HepG2 (cell line): ENCODE results near the gene NEURL3. TPM values are rescaled to one million over a fixed set of nuclear protein-coding genes. Genes with fewer than 3 reads are reported as not detected.

Experiments
- AGO2 ChIP-seq: fragments of 200-400 bp; formaldehyde crosslinking; optimal IDR thresholded peaks from 2 replicates; pipeline ENCODE3; 2017; ENCODE audit warnings: mild to moderate bottlenecking, low read depth, low read length, moderate library complexity
- AHR ChIP-seq: IDR thresholded peaks from 2 replicates; pipeline ENCODE4 v1.6.1; 2018; ENCODE audit warnings: missing genetic modification reagents, missing compliant biosample characterization
- BCL3 ChIP-seq: sonication (generic); formaldehyde crosslinking; IDR thresholded peaks from 2 replicates; pipeline ENCODE4 v1.5.1; 2020; ENCODE audit warnings: mild to moderate bottlenecking, missing genetic modification reagents, moderate library complexity
- BRD4 ChIP-seq: sonication (generic); formaldehyde crosslinking; IDR thresholded peaks from 2 replicates; pipeline ENCODE4 v1.4.0; 2020; ENCODE audit warnings: missing genetic modification reagents
- FUBP1 ChIP-seq: sonication (generic); formaldehyde crosslinking; IDR thresholded peaks from 2 replicates; pipeline ENCODE4 v1.5.1; 2020; ENCODE audit warnings: missing genetic modification reagents, mild to moderate bottlenecking, borderline replicate concordance
- GABPB1 ChIP-seq: IDR thresholded peaks from 2 replicates; pipeline ENCODE4 v1.6.1; 2016; ENCODE audit warnings: mild to moderate bottlenecking, missing genetic modification reagents, moderate library complexity, missing compliant biosample characterization
- GPN1 ChIP-seq: sonication (generic); formaldehyde crosslinking; IDR thresholded peaks from 2 replicates; pipeline ENCODE4 v1.5.1; 2020; ENCODE audit warnings: missing genetic modification reagents, borderline replicate concordance
- IKZF1 ChIP-seq: fragments of 450-650 bp; IDR thresholded peaks from 2 replicates; pipeline ENCODE4 v1.7.1; 2016
- IRF2 ChIP-seq: IDR thresholded peaks from 2 replicates; pipeline ENCODE4 v1.6.1; 2018; ENCODE audit warnings: missing genetic modification reagents, missing compliant biosample characterization
- JUN ChIP-seq: sonication (generic); formaldehyde crosslinking; IDR thresholded peaks from 2 replicates; pipeline ENCODE4 v1.4.0; 2020; ENCODE audit warnings: mild to moderate bottlenecking, missing genetic modification reagents
- MTA1 ChIP-seq: sonication (generic); formaldehyde crosslinking; IDR thresholded peaks from 2 replicates; pipeline ENCODE4 v1.4.0; 2020; ENCODE audit warnings: missing genetic modification reagents, mild to moderate bottlenecking, borderline replicate concordance
- PBX2 ChIP-seq: IDR thresholded peaks from 2 replicates; pipeline ENCODE4 v1.6.1; 2016; ENCODE audit warnings: control low read depth
- PCBP2 ChIP-seq: fragments of 200-400 bp; formaldehyde crosslinking; optimal IDR thresholded peaks from 2 replicates; pipeline ENCODE3; 2018; ENCODE audit warnings: low read length, low read depth; ENCODE audit not compliant: poor library complexity, severe bottlenecking
- RARG ChIP-seq: sonication (generic); formaldehyde crosslinking; IDR thresholded peaks from 2 replicates; pipeline ENCODE4 v1.4.0; 2020; ENCODE audit warnings: low read depth, mild to moderate bottlenecking, missing genetic modification reagents
- RCOR2 ChIP-seq: IDR thresholded peaks from 2 replicates; pipeline ENCODE4 v1.6.1; 2016; ENCODE audit warnings: missing biosample characterization, missing genetic modification reagents
- RXRA ChIP-seq: sonication (generic); formaldehyde crosslinking; IDR thresholded peaks from 2 replicates; pipeline ENCODE4 v1.5.1; 2020; ENCODE audit warnings: missing genetic modification reagents
- ZBTB1 ChIP-seq: sonication (generic); formaldehyde crosslinking; IDR thresholded peaks from 2 replicates; pipeline ENCODE4 v1.4.0; 2020; ENCODE audit warnings: missing genetic modification reagents, borderline replicate concordance
- ZBTB37 ChIP-seq: sonication (generic); formaldehyde crosslinking; IDR thresholded peaks from 2 replicates; pipeline ENCODE4 v1.4.0; 2020; ENCODE audit warnings: mild to moderate bottlenecking, missing genetic modification reagents
- ZC3H13 ChIP-seq: sonication (generic); formaldehyde crosslinking; IDR thresholded peaks from 2 replicates; pipeline ENCODE4 v1.8.1; 2023; ENCODE audit warnings: mild to moderate bottlenecking, missing genetic modification reagents, moderate library complexity
- ZNF12 ChIP-seq: sonication (generic); formaldehyde crosslinking; IDR thresholded peaks from 2 replicates; pipeline ENCODE4 v1.5.0; 2020; ENCODE audit warnings: missing genetic modification reagents
- ZNF329 ChIP-seq: sonication (generic); formaldehyde crosslinking; IDR thresholded peaks from 2 replicates; pipeline ENCODE4 v1.9.0; 2021; ENCODE audit warnings: low read depth, mild to moderate bottlenecking, missing genetic modification reagents
- ZNF331 ChIP-seq: sonication (generic); formaldehyde crosslinking; IDR thresholded peaks from 2 replicates; pipeline ENCODE4 v1.4.0; 2020; ENCODE audit warnings: missing genetic modification reagents
- ZNF547 ChIP-seq: sonication (generic); formaldehyde crosslinking; IDR thresholded peaks from 2 replicates; pipeline ENCODE4 v1.5.1; 2020; ENCODE audit warnings: mild to moderate bottlenecking, missing genetic modification reagents
- ZNF75D ChIP-seq: sonication (generic); formaldehyde crosslinking; IDR thresholded peaks from 2 replicates; pipeline ENCODE4 v1.8.1; 2023; ENCODE audit warnings: missing genetic modification reagents, mild to moderate bottlenecking, borderline replicate concordance
- ZNF775 ChIP-seq: sonication (generic); formaldehyde crosslinking; IDR thresholded peaks from 2 replicates; pipeline ENCODE4 v1.4.0; 2020; ENCODE audit warnings: missing genetic modification reagents, mild to moderate bottlenecking, moderate library complexity, borderline replicate concordance
- ZNF839 ChIP-seq: sonication (generic); formaldehyde crosslinking; IDR thresholded peaks from 2 replicates; pipeline ENCODE4 v1.4.0; 2020; ENCODE audit warnings: missing genetic modification reagents, mild to moderate bottlenecking, borderline replicate concordance
- polyA plus RNA-seq, 8 experiments: library from polyadenylated mRNA; depleted of rRNA in 3 of 8; stranded (reverse) in 7 of 8; unstranded in 1 of 8; fragments of >200 nt; fragmentation: Illumina TruSeq in 4 of 8; extraction: Trizol in 4 of 8; gene quantifications; 2 replicates each; pipeline versions ENCODE4 v1.2.1 to v1.2.3, GENCODE V29; 2011 to 2016; ENCODE audit warnings: low read depth in 4 of 8, missing spikeins in 1 of 8, mixed read lengths in 1 of 8; ENCODE audit not compliant: insufficient read depth in 1 of 8
- total RNA-seq, 5 experiments: library from RNA; depleted of rRNA; stranded (reverse); fragments of >200 nt; fragmentation: Illumina TruSeq; extraction: Trizol; gene quantifications; 2 replicates each; pipeline ENCODE4 v1.2.3, GENCODE V29; 2016; ENCODE audit warnings: low read depth in 1 of 5

The NEURL3 gene
- total and polyA plus RNA-seq, 2 of the 13 experiments (the other 11 are each of a cell fraction or from before 2014, with no cell fraction given): 0.16 to 1.2 TPM

GRCh38 chr2:96538487-96539214 is 33.5 kb upstream of the NEURL3 start (continued):
- TF ChIP-seq ZNF75D (CRISPR knock-in tag): no peak
- TF ChIP-seq AHR (CRISPR knock-in tag): no peak
- TF ChIP-seq JUN (CRISPR knock-in tag): no peak
- TF ChIP-seq ZBTB1 (CRISPR knock-in tag): no peak
- no peak for TF ChIP-seq ZBTB37 (CRISPR knock-in tag)
- peak; percentile 69; the same call in 1 of the 2 replicates for TF ChIP-seq ZNF547 (CRISPR knock-in tag)
- 0 out of 2 replicates have a peak, but pooled peaks have one; percentile 16 for TF ChIP-seq GABPB1 (CRISPR knock-in tag)
- TF ChIP-seq RXRA (CRISPR knock-in tag): peak; percentile 28; the same call in 1 of the 2 replicates
- TF ChIP-seq AGO2: no peak
- no peak; the same call in 1 of the 2 replicates for TF ChIP-seq ZNF839
- TF ChIP-seq BRD4: 0 out of 2 replicates have a peak, but pooled peaks have one; percentile 31
- no peak for TF ChIP-seq IRF2 (CRISPR knock-in tag)
- TF ChIP-seq GPN1: no peak
- TF ChIP-seq MTA1 (CRISPR knock-in tag): peak; percentile 61; the same call in 1 of the 2 replicates
- TF ChIP-seq RARG: no peak
- no peak for TF ChIP-seq PCBP2
- no peak for TF ChIP-seq IKZF1
- peak; percentile 75; the same call in 1 of the 2 replicates for TF ChIP-seq ZNF331 (CRISPR knock-in tag)
- TF ChIP-seq FUBP1 (CRISPR knock-in tag): no peak
- no peak for TF ChIP-seq ZNF775 (CRISPR knock-in tag)
- no peak for TF ChIP-seq PBX2 (CRISPR knock-in tag)
- TF ChIP-seq ZNF329: no peak
- peak; percentile 48; the same call in 1 of the 2 replicates for TF ChIP-seq RCOR2 (CRISPR knock-in tag)
- TF ChIP-seq BCL3 (CRISPR knock-in tag): no peak
- peak; percentile 99 for TF ChIP-seq ZNF12
- no peak for TF ChIP-seq ZC3H13
